IPS-NIHi7 (cell line): ENCODE results near the gene ZNF160.
A peak's percentile ranks its signal among the peaks of the same experiment; 100 is the strongest.
"Not testable (repeated sequence)": the region's sequence is repeated elsewhere in the genome, so short reads cannot be mapped to it uniquely, and the experiment has no call there.

ENCODE experiments used
- DNase-seq: peaks from one replicate; pipeline ENCODE4 v3.0.0; 2012; ENCODE audit warnings: mixed read lengths; ENCODE audit errors: extremely low spot score

Gene ZNF160

DNA sequence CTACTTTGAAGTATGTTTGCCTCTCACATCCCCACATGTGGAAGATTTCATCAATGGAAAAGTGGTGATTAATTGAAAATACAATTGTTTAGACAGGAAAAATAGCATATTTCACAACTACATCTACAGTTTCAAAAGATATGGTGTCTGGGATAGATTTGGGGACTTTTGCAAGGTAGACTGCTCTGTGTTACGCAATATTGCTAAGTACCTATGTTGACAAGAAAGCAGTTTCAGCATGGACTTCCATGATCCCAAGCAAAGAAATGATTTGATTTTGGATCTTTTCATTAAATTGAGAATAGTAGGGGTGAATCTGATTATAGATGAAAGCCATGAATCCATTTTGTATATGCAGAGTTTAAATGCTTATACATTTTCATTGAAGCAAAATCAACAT lies 10.5 kb downstream of the ZNF160 start:
- DNase-seq, result no peak

DNA sequence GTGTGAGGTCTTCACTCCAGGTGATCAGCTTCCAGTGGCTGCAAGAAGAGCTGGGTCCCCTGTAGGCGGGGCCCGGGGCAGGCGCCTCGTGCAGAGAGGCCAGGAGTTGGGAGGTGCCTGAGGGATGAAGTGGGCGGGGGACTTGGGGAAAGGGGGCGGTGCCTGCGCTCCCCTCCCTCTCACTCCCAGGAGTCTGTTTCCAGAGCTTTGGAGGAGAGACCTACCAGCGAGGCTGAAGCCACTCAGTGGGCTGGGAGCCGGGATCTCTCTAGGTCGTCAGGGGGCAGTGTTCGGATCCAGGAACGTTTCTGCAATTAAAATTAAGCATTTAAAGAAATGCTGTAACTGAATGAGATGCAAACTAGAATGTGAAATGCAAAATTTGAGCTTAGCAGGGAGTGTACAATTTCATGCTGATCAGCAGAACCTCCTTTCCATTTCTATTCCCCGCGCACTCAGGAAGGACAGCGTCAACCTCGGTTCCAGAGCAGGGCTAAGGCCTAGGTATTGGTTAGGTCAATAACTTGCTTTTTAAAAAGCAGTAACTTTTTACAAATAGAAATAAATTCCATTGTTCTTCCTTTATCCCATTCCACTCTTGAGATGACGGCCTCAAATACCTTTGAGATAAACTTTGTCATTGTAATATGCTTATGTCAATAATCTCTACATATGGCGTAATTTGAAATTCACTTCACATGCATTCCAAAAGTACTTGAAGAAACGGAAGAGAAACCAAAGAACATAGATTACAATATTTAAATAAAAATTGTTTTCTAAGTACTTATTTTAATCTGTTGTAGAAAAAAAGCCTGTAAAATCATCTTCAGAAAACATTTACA lies 11.6 kb downstream of the ZNF160 start:
- DNase-seq, result peak; percentile 89

DNA sequence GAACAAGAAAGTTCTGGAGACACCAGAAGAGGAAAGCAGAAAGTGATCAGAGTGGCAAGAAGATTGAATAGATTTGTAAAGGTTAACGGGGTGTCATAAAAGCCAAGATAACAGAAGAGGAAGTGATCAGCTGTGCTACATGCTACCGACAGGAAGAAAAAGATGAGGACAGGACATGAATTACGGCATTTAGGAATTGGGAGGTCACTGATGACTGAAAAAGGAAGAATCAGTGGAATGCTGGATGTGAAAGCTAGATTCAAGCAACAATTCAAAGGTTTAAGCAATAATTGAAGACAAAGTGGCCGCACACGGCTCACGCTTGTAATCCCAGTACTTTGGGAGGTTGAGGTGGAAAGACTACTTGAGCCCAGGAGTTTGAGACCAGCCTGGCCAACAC lies 15.1 kb downstream of the ZNF160 start:
- DNase-seq, result no peak

DNA sequence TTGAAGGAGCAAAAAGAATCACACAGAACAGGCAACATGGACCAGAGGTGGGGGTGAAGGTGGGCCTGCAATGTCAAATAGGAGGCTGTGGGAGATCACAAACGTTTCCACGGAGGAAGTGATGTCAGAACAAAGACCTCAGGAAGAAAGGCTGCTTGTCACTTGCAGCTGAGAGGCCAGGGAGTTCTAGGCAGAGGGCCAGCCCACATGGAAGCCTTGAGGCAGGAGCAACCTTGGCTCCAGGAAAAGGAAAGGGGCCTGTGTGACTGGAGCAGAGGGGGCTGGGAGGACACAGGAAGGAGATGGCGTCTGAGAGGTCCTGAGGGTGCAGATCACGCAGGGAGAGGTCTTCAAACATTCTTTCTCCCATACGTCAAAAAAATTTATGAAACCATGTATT lies 16.3 kb downstream of the ZNF160 start:
- no peak for DNase-seq

DNA sequence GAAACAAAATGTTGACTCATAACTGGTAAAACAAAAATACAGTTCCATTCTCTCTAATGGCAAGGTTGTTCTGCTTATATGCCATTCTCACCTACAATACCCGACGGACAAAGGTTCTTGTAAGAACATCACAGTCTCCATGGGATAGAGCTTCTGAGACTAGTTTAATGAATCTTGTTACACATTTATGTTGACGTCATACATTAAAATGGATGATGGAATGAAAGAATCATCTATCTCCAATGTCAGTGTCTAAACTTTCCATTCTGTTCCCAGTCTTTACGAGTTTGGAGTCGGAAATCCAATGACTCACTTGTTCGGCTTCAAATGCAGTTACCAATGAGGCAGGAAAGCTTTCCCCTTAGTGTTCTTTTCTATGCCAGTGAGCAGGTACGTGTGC lies 17.7 kb downstream of the ZNF160 start:
- DNase-seq, result no peak

DNA sequence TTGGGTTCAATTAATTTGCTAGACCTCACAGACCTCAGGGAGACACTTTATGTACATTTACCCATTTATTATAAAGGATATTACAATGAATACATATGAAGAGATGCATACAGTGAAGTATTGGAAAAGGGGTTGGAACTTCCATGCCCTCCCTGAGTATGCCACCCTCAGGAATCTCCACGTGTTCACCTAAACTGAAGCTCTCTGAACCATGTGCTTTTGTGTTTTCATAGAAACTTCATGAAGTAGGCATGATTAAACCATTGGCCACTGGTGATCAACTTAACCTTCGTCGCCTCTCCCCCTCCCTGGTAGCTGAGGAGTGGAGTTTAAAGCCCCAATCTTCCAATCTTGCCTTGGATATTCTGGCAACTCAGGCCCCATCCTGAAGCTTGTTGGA lies 20.3 kb downstream of the ZNF160 start:
- no peak for DNase-seq

DNA sequence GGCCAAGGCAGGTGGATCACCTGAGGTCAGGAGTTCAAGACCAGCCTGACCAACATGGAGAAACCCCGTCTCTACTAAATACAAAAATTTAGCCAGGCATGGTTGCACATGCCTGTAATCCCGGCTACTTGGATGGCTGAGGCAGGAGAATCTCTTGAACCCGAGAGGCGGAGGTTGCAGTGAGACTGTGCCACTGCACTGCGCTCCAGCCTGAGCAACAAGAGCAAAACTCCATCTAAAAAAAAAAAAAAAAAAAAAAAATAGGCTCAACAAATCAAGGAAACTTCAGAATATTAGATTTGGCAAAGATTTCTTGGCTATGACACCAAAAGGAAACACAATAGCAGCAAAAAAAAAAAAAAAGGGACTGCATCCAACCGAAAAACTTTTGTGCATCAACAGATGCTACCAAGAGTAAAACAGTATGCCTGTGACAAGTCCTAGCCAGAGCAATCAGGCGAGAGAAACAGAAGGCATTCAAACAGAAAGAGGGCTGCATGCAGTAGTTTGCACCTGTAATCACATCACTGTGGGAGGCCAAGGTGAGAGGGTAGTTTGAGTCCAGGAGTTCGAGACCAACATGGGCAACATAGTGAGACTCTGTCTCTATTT lies 23.8 kb downstream of the ZNF160 start:
- DNase-seq, result no peak

DNA sequence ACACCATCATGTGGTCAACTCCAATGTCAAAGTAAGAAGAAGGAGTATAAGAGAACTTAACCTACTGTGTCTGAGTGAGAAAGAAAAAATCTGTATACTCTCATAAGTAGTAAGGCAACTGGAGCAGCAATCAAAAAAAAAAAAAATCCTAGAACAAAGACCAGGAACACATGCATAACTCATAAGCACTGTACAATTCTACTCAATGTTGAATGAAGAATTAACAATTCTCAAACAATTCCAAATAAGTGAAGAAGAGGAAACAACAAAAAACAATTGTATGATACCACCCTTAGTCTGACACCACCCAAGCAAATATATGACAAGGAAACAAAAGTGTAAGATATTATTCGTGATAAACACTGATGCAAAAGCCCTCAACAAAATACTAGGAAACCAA lies 24.6 kb downstream of the ZNF160 start:
- DNase-seq, result no peak

DNA sequence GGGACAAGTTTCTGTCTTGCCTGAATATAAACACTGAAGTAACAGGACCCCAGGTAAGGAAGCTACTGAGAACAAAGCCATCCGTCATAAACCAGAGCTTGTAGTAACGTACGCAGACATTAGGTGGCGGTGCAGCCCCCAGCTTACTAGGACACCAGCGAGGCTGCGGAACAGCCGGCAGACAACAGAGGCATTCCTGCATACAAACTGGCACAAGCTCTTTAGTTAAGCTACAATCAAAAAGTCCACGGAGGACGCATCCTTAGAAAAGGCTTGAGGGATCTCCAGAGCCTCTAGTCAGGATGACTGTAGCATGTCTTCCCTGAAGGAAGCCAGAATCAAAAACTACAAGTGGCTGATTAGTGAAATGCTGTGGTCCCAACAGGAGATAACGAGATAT lies 26.2 kb downstream of the ZNF160 start:
- DNase-seq, result peak; percentile 93

DNA sequence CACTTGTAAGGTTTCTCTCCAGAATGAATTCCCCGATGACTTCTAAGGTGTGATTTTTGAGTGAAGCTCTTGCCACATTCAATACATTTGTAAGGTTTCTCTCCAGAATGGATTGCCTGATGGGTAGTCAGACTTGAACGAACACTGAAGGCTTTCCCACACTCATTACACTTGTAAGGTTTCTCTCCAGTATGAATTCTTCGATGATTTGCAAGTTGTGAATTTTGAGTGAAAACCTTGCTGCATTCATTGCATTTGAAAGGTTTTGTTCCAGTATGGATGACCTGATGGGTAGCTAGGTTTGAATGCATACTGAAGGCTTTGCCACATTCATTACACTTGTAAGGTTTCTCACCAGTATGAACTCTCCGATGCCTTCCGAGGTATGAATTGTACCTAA lies 34.4 kb downstream of the ZNF160 start:
- no peak for DNase-seq

DNA sequence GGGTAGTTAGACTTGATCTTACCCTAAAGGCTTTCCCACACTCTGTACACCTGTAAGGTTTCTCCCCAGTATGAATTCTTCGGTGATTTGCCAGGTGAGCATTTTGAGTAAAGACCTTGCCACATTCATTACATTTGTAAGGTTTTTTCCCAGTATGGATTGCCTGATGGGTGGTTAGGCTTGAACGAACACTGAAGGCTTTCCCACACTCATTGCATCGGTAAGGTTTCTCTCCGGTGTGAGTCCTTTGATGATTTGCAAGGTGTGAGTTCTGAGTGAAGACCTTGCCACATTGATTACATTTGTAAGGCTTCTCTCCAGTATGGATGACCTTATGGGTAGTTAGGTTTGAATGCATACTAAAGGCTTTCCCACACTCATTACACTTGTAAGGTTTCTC lies 35.0 kb downstream of the ZNF160 start:
- no peak for DNase-seq

DNA sequence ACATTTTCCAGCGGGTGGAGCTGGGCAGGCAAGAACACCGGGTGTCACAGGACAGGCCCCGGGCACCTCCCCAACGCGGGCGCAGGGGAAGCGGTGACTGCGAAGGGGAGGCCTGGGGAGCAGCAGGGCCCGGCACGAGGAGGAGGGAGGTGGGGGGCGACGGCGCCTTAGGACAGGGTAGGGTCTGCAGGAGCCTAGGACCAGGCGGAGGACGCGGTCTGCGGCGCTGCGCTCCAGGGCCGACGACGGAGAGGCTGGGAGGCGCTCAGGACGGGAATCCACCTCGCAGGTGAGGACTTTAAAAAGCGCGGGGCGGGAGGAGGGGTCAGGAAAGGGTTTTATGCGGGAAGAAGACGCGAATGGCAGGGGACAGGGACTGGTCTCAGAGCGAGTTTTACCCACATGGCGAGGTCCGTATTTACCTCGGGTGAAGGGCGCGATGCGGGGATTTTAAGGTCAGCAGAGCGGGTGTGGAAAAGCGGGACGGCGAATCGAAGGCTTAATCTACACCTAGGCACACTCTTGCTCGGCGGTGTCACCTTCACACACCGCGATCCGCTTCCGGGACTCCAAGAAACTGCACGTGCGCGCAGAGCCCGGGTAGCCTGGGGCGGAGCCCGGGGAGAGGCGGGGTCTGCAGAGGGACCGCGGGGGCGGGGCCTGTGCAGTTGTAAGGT lies 45.2 kb downstream of the ZNF160 start:
- DNase-seq, result peak; percentile 90

DNA sequence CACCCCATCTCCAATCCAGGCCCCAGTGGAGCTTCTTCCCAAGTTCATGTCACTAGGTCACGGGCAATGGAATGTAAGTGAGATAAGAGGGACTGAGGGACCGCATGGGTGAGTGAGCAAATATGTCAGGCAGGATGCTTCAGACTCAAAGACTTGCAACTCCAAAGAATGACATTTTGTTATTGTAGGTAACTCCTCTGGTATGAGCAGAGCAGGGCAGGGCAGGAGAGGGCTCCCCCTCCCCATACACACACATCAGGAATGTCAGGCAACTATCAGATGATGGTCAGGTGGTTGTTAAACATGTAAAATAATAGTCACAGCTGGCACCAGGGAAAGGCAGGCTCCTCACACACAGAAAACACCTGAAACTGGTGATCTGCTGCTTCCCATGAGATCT lies 48.1 kb downstream of the ZNF160 start:
- DNase-seq, result no peak

DNA sequence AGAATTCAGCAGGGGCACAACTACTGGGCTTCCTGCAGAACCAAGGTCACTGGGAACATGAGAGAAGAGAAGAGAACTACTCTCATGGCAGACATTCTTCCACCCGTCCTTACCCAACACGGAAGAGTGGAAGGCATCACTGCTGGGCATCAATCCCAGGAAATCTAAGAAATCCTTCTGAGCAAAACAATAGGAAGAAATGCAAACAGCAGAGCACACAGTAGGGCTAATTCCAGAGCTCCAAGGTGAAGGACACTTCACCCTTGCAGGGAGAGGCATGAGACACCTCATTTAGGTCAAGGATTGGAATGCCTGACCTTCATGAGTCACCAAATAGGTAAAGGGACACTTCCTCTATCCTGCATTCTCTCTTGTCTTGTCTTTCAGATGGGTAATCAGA lies 55.8 kb downstream of the ZNF160 start:
- DNase-seq, result no peak

DNA sequence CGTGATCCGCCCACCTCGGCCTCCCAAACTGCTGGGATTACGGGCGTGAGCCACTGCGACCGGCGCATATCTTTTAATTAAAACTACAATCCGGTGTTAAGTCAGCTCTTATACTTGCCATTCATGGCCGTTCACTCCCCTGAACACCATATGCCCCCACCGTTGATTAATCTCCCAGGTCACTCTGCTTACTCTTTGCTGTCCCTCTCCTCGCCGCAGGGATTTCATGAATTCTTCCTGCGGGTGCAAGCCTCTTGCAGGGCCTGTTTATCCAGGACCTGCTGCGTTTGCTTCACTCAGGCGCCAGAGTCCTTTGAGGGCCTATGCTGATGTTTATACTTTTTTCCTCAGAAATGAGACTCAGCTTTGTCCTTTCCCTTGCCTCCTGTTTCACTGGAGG lies 57.7 kb downstream of the ZNF160 start:
- DNase-seq, result no peak

DNA sequence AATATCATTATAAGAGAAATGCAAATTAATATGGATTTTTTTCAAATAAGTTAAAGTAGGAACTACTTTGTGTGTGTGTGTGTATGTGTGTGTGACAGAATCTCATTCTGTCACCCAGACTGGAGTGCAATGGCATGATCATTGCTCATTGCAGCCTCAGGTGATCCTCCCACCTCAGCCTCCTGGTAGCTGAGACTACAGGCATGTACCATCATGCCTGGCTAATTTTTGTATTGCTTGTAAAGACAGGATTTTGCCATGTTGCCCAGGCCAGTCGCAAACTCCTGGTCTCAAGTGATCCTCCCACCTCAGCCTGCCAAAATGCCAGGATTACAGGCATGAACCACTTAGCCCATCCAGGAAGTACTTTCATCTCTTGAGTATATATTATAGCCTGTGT lies 61.9 kb downstream of the ZNF160 start:
- no peak for DNase-seq

DNA sequence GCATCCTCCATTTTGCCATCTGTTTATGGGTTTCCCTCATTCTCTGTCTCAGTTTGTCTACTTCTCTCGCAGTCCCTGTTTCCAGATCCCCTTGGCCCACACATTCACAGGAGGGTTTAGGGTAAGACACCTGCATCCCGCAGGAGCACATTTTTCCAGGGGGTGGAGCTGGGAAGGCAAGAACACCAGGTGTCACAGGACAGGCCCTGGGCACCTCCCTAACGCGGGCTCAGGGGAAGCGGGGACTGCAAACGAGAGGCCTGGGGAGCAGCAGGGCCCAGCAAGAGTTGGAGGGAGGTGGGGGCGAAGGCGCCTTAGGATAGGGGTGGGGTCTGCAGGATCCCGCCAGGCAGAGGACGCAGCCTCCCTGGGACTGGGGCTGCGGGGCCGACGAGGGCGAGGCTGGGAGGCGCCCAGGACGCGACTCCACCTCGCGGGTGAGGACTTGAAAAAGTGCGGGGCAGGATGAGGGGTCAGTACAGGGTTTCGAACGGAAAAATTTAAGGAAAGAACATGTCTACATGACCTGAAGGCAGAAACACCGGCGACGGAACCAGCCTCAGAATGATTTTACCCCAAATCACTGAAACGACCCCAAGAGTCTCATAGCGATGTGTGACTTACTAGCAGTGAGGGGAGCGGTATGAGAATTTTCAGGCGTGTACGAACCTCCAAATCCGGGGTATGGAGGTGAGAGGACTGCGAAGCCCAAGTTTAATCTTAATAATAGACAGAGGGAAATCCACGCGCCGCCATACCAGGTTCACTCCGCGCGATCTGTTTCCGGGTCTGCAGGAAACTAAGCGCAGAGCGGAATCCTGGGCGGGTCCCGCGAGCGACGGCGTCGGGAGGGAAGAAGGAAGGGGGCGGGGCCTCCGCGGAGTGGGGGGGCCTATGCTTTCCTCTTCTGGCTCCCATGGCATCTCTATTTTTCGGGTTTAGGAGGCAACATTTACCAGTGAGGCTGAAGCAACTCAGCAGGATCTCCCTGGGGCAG lies 65.8 kb downstream of the ZNF160 start:
- peak; percentile 88 for DNase-seq

DNA sequence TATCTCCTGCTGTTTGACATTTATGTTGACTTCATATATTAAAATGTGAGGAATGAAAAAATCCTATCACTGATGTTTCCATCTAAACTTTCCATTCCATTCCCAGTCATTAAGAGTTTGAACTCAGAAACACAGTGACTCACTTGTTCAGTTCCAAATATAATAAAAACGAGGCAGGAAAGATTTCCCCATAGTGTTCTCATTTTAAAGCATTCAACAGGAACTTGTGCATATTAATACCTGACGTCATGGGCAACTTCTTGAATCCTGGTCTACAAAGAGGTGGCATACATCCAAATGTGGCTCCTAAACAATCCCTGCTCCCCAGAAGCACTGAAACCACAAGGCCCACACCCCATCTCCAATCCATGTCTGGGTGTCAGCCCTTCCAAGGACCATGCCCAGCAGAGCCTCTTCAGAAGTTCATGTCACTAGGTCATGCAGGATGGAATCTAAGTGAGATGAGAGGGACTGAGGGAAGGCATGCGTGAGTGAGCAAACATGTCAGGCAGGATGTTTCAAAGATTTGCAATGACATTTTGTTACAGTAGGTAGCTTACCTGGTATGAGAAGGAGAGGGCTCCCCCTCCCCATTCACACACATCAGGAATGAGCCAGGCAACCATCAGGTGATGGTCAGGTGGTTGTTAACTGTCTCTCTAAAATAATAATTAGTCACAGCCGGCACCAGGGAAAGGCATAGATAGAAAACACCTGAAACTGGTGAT lies 68.1 kb downstream of the ZNF160 start:
- DNase-seq, result no peak

DNA sequence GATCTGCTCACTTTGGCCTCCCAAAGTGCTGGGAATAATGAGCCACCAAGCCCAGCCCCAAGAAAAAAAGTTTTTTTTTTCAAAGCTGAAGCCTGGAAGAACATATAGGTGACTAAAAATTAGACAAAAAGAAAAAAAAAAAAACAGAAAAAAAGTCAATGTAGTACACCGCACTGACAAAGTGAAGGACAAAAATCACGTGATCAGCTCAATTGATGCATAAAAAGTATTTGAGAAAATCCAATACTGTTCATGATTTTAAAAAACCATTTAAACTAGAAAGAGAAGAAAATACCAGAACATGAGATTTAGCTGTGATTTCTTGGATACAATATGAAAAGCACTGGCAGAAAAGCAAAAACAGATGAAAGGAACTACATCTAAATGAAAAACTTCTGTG lies 69.2 kb downstream of the ZNF160 start:
- DNase-seq, result no peak

DNA sequence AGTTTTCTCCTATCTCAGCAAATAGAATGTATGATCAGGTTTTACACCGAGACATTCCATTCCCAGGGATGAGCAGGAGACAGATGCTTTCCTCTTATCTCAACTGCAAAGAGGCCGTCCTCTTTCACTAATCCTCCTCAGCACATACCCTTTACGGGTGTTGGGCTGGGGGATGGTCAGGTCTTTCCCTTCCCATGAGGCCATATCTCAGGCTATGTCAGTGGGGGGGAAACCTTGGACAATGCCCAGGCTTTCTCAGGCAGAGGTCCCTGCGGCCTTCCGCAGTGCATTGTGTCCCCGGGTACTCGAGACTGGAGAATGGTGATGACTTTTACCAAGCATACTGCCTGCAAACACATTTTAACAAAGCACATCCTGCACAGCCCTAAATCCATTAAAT lies 74.9 kb downstream of the ZNF160 start:
- DNase-seq, result not testable (repeated sequence)

DNA sequence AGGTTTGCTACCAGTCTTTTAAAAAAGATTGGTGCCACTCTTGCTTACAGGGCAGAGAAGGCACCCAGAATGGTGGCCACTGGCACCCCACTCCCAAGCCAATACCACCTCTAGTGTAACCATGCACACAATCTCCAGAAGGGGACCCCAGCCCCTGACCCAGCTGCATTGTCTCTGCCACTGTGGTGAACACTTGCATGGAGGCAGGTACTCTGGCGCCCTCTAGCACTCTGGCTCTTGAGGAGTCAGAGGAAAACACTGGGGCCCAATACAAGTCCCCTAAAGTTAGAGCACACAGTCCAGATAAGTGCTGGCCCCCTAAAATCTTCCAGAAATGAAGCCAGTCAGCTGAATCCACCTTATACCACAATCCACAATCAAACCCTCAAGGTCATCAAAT lies 83.5 kb downstream of the ZNF160 start:
- peak; percentile 78 for DNase-seq
